HEK293 (cell line): ENCODE results near the gene FAM193A.

Experiments used
- CTCF ChIA-PET: fragments of 350-600 bp; formaldehyde crosslinking; extraction: SDS; loops from one replicate; lab custom pipeline; 2021; ENCODE audit warnings: antibody characterized with exemption; lab: Yijun Ruan, JAX
- POLR2A ChIA-PET: fragments of 300-600 bp; formaldehyde crosslinking; extraction: SDS; loops from one replicate; lab custom pipeline; 2020; ENCODE audit warnings: antibody characterized with exemption, inconsistent platforms; lab: Yijun Ruan, JAX
- H3K27ac ChIP-seq: fragments of 200-500 bp; sonication (Bioruptor generic); 2 replicates; pipeline ENCODE4 v1.5.1; 2014; ENCODE audit warnings: low read depth, low read length, control low read depth, inconsistent platforms; ENCODE audit errors: extremely low read depth
- H3K36me3 ChIP-seq, 2 experiments: fragments of 200-500 bp in 1 of 2; sonication (Bioruptor generic) in 1 of 2; 1 replicate in 1 of 2; 2 replicates in 1 of 2; pipeline ENCODE4 v1.5.1; 2014 to 2017; ENCODE audit warnings: inconsistent platforms in 2 of 2, low read length in 2 of 2; ENCODE audit not compliant: control insufficient read depth in 2 of 2, insufficient read depth in 1 of 2
- H3K4me1 ChIP-seq: fragments of 200-500 bp; sonication (Bioruptor generic); 2 replicates; pipeline ENCODE4 v1.5.1; 2014; ENCODE audit warnings: mild to moderate bottlenecking, low read length, inconsistent platforms; ENCODE audit not compliant: control insufficient read depth, insufficient read depth
- H3K4me3 ChIP-seq: 2 replicates; pipeline ENCODE4 v1.5.1; 2011; ENCODE audit warnings: low read depth, mild to moderate bottlenecking, control low read depth, low read length, moderate library complexity
- H3K9me3 ChIP-seq: fragments of 200-500 bp; sonication (Bioruptor generic); 2 replicates; pipeline ENCODE4 v1.5.1; 2014; ENCODE audit warnings: low read depth, low read length, inconsistent platforms; ENCODE audit not compliant: control insufficient read depth, insufficient read depth
- FEZF1 ChIP-seq: fragments of 450-650 bp; formaldehyde crosslinking; IDR thresholded peaks from 2 replicates; pipeline ENCODE4 v1.5.1; 2016; ENCODE audit warnings: missing biosample characterization, missing genetic modification characterization
- SCRT1 ChIP-seq: fragments of 450-650 bp; formaldehyde crosslinking; IDR thresholded peaks from 2 replicates; pipeline ENCODE4 v1.5.1; 2016; ENCODE audit warnings: missing biosample characterization, missing genetic modification characterization, borderline replicate concordance
- SP3 ChIP-seq: fragments of 450-650 bp; formaldehyde crosslinking; IDR thresholded peaks from 2 replicates; pipeline ENCODE4 v1.5.1; 2016; ENCODE audit warnings: missing biosample characterization, missing genetic modification characterization
- WT1 ChIP-seq: fragments of 450-650 bp; formaldehyde crosslinking; IDR thresholded peaks from 2 replicates; pipeline ENCODE4 v1.5.1; 2016; ENCODE audit warnings: missing biosample characterization, missing genetic modification characterization
- ZFP41 ChIP-seq: fragments of 450-650 bp; formaldehyde crosslinking; IDR thresholded peaks from 2 replicates; pipeline ENCODE4 v1.5.1; 2016; ENCODE audit warnings: missing biosample characterization, missing genetic modification characterization, borderline replicate concordance
- ZIC2 ChIP-seq: fragments of 450-650 bp; formaldehyde crosslinking; IDR thresholded peaks from 2 replicates; pipeline ENCODE4 v1.5.1; 2016; ENCODE audit warnings: missing biosample characterization, missing genetic modification characterization
- ZNF157 ChIP-seq: fragments of 450-650 bp; formaldehyde crosslinking; IDR thresholded peaks from 2 replicates; pipeline ENCODE4 v1.5.1; 2016; ENCODE audit warnings: missing biosample characterization, missing genetic modification characterization
- ZNF335 ChIP-seq: fragments of 450-650 bp; formaldehyde crosslinking; conservative IDR thresholded peaks from 2 replicates; pipeline ENCODE4 v1.5.1; 2016; ENCODE audit warnings: missing biosample characterization, missing genetic modification characterization
- ZNF521 ChIP-seq: fragments of 450-650 bp; formaldehyde crosslinking; IDR thresholded peaks from 2 replicates; pipeline ENCODE4 v1.5.1; 2017; ENCODE audit warnings: missing biosample characterization, mild to moderate bottlenecking, missing genetic modification characterization
- ZNF549 ChIP-seq: fragments of 450-650 bp; IDR thresholded peaks from 2 replicates; pipeline ENCODE4 v1.5.1; 2018; ENCODE audit warnings: missing biosample characterization, missing genetic modification characterization, mild to moderate bottlenecking, inconsistent platforms, moderate library complexity
- ZNF677 ChIP-seq: fragments of 450-650 bp; IDR thresholded peaks from 2 replicates; pipeline ENCODE4 v1.5.0; 2018; ENCODE audit warnings: missing biosample characterization, mild to moderate bottlenecking, missing genetic modification characterization, moderate library complexity
- TF ChIP-seq, protein P1 (sequence below): fragments of 450-650 bp; formaldehyde crosslinking; IDR thresholded peaks from 2 replicates; pipeline ENCODE4 v1.5.1; 2016; ENCODE audit warnings: missing biosample characterization, missing genetic modification characterization
- TF ChIP-seq, protein P2 (sequence below): fragments of 450-650 bp; formaldehyde crosslinking; IDR thresholded peaks from 2 replicates; pipeline ENCODE4 v1.5.1; 2017; ENCODE audit warnings: missing biosample characterization, missing genetic modification characterization
- TF ChIP-seq, protein P3 (sequence below): fragments of 450-650 bp; formaldehyde crosslinking; IDR thresholded peaks from 2 replicates; pipeline ENCODE4 v1.5.1; 2016; ENCODE audit warnings: missing biosample characterization, missing genetic modification characterization
- TF ChIP-seq, protein P4 (sequence below): fragments of 450-650 bp; formaldehyde crosslinking; IDR thresholded peaks from 2 replicates; pipeline ENCODE4 v1.5.1; 2016; ENCODE audit warnings: missing biosample characterization, missing genetic modification characterization
- TF ChIP-seq, protein P5 (sequence below): fragments of 450-650 bp; formaldehyde crosslinking; IDR thresholded peaks from 2 replicates; pipeline ENCODE4 v1.5.1; 2016; ENCODE audit warnings: missing biosample characterization, missing genetic modification characterization
- TF ChIP-seq, protein P6 (sequence below): fragments of 450-650 bp; formaldehyde crosslinking; IDR thresholded peaks from 2 replicates; pipeline ENCODE4 v1.5.1; 2016; ENCODE audit warnings: missing biosample characterization, missing genetic modification characterization

Gene FAM193A

DNA sequence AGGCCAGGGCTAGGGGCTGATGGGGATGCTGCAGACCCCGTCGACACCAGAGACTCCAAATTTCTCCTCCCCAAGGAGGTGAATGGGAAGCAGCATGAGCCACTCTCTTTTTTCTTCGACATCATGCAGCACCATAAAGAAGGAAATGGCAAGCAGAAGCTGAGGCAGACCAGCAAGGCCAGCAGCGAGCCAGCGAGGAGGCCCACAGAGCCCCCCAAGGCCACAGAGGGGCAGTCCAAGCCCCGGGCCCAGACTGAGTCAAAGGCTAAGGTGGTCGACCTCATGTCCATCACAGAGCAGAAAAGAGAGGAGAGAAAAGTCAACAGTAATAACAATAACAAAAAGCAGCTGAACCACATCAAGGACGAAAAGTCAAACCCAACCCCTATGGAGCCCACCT, 163.6 kb downstream of the FAM193A start:
- no peaks in the 10 kb centered on the region for H3K9me3 ChIP-seq
- peaks cover 6 to 96% of the 10 kb centered on the region in 2 experiments for H3K36me3 ChIP-seq
- no peak overlapping the region for H3K4me3 ChIP-seq
- H3K4me1 ChIP-seq = no peaks in the 10 kb centered on the region
- H3K27ac ChIP-seq = no peak overlapping the region
- POLR2A ChIA-PET = no interaction called here
- CTCF ChIA-PET = no interaction called here
- TF ChIP-seq, protein P1, sequence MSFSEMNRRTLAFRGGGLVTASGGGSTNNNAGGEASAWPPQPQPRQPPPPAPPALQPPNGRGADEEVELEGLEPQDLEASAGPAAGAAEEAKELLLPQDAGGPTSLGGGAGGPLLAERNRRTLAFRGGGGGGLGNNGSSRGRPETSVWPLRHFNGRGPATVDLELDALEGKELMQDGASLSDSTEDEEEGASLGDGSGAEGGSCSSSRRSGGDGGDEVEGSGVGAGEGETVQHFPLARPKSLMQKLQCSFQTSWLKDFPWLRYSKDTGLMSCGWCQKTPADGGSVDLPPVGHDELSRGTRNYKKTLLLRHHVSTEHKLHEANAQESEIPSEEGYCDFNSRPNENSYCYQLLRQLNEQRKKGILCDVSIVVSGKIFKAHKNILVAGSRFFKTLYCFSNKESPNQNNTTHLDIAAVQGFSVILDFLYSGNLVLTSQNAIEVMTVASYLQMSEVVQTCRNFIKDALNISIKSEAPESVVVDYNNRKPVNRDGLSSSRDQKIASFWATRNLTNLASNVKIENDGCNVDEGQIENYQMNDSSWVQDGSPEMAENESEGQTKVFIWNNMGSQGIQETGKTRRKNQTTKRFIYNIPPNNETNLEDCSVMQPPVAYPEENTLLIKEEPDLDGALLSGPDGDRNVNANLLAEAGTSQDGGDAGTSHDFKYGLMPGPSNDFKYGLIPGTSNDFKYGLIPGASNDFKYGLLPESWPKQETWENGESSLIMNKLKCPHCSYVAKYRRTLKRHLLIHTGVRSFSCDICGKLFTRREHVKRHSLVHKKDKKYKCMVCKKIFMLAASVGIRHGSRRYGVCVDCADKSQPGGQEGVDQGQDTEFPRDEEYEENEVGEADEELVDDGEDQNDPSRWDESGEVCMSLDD (tag by site-specific recombination) = no peak
- no peak for TF ChIP-seq ZIC2 (tag by site-specific recombination)
- TF ChIP-seq ZNF157 (tag by site-specific recombination) = no peak
- TF ChIP-seq, protein P2, sequence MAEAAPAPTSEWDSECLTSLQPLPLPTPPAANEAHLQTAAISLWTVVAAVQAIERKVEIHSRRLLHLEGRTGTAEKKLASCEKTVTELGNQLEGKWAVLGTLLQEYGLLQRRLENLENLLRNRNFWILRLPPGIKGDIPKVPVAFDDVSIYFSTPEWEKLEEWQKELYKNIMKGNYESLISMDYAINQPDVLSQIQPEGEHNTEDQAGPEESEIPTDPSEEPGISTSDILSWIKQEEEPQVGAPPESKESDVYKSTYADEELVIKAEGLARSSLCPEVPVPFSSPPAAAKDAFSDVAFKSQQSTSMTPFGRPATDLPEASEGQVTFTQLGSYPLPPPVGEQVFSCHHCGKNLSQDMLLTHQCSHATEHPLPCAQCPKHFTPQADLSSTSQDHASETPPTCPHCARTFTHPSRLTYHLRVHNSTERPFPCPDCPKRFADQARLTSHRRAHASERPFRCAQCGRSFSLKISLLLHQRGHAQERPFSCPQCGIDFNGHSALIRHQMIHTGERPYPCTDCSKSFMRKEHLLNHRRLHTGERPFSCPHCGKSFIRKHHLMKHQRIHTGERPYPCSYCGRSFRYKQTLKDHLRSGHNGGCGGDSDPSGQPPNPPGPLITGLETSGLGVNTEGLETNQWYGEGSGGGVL (tag by site-specific recombination) = no peak
- TF ChIP-seq, protein P3, sequence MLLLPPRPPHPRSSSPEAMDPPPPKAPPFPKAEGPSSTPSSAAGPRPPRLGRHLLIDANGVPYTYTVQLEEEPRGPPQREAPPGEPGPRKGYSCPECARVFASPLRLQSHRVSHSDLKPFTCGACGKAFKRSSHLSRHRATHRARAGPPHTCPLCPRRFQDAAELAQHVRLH (tag by site-specific recombination) = no peak
- TF ChIP-seq SP3 (tag by site-specific recombination) = no peak
- no peak for TF ChIP-seq FEZF1
- TF ChIP-seq, protein P4, sequence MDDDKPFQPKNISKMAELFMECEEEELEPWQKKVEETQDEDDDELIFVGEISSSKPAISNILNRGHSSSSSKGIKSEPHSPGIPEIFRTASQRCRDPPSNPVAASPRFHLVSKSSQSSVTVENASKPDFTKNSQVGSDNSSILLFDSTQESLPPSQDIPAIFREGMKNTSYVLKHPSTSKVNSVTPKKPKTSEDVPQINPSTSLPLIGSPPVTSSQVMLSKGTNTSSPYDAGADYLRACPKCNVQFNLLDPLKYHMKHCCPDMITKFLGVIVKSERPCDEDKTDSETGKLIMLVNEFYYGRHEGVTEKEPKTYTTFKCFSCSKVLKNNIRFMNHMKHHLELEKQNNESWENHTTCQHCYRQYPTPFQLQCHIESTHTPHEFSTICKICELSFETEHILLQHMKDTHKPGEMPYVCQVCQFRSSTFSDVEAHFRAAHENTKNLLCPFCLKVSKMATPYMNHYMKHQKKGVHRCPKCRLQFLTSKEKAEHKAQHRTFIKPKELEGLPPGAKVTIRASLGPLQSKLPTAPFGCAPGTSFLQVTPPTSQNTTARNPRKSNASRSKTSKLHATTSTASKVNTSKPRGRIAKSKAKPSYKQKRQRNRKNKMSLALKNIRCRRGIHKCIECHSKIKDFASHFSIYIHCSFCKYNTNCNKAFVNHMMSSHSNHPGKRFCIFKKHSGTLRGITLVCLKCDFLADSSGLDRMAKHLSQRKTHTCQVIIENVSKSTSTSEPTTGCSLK (tag by site-specific recombination) = no peak
- TF ChIP-seq ZNF521 (tag by site-specific recombination) = no peak
- no peak for TF ChIP-seq SCRT1 (tag by site-specific recombination)
- TF ChIP-seq ZNF549 = no peak
- TF ChIP-seq WT1 (tag by site-specific recombination) = no peak
- TF ChIP-seq ZFP41 (tag by site-specific recombination) = no peak
- no peak for TF ChIP-seq ZNF677
- TF ChIP-seq, protein P5, sequence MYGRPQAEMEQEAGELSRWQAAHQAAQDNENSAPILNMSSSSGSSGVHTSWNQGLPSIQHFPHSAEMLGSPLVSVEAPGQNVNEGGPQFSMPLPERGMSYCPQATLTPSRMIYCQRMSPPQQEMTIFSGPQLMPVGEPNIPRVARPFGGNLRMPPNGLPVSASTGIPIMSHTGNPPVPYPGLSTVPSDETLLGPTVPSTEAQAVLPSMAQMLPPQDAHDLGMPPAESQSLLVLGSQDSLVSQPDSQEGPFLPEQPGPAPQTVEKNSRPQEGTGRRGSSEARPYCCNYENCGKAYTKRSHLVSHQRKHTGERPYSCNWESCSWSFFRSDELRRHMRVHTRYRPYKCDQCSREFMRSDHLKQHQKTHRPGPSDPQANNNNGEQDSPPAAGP = no peak
- TF ChIP-seq, protein P6, sequence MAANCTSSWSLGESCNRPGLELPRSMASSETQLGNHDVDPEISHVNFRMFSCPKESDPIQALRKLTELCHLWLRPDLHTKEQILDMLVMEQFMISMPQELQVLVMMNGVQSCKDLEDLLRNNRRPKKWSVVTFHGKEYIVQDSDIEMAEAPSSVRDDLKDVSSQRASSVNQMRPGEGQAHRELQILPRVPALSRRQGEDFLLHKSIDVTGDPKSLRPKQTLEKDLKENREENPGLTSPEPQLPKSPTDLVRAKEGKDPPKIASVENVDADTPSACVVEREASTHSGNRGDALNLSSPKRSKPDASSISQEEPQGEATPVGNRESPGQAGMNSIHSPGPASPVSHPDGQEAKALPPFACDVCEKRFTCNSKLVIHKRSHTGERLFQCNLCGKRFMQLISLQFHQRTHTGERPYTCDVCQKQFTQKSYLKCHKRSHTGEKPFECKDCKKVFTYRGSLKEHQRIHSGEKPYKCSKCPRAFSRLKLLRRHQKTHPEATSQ (tag by site-specific recombination) = no peak
- no peak for TF ChIP-seq ZNF335
